Right lobe of liver (tissue), 4 donors: Measurements from ENCODE around the gene SYP.

Source experiments
- CTCF ChIP-seq, 4 donors: fragments of 200-600 bp in 3 of 4; fragments of 450-650 bp in 1 of 4; IDR thresholded peaks; one replicate each; pipeline versions ENCODE4 v1.5.1 to v1.8.0; 2016 to 2022; ENCODE audit warnings: antibody characterized with exemption in 4 of 4, mild to moderate bottlenecking in 2 of 4
- POLR2A ChIP-seq: fragments of 450-650 bp; IDR thresholded peaks from one replicate; pipeline ENCODE4 v1.6.1; 2017; ENCODE audit warnings: antibody characterized with exemption, mild to moderate bottlenecking
- donor health status: DM: no; HTN: no; CAD: no.
- donor health status: DM: no; HTN: no; CAD: no.
- donor health status: DM: no; HTN: yes; CAD: no.

GRCh38 chrX:49189606-49190005 lies 10.4 kb downstream of the SYP start:
- TF ChIP-seq POLR2A = no peak
- TF ChIP-seq CTCF (IDR thresholded peaks at IDR 0.05) = no peak
